Prostate gland (tissue), 2 donors: Measurements from ENCODE around the gene PAXIP1.

Experiments
- CTCF ChIP-seq, 4 experiments: fragments of 200-600 bp in 2 of 4; fragments of 450-650 bp in 2 of 4; sonication (generic) in 2 of 4; IDR thresholded peaks; 1 replicate in 3 of 4; 2 replicates in 1 of 4; pipeline ENCODE4 v1.5.1; 2016 to 2019; ENCODE audit warnings: antibody characterized with exemption in 4 of 4, mild to moderate bottlenecking in 2 of 4, moderate library complexity in 2 of 4
- POLR2AphosphoS5 ChIP-seq: sonication (generic); formaldehyde crosslinking; IDR thresholded peaks from one replicate; pipeline ENCODE4 v1.6.1; 2017; ENCODE audit warnings: antibody characterized with exemption

- TF ChIP-seq CTCF (IDR thresholded peaks at IDR 0.05) (no peak), POLR2AphosphoS5 (no peak)
Observed at GRCh38 chr7:155020996-155021395, 18.1 kb upstream of the PAXIP1 start.
